ENCODE results near the gene SLC1A5.

SLC1A5 gene

DNA sequence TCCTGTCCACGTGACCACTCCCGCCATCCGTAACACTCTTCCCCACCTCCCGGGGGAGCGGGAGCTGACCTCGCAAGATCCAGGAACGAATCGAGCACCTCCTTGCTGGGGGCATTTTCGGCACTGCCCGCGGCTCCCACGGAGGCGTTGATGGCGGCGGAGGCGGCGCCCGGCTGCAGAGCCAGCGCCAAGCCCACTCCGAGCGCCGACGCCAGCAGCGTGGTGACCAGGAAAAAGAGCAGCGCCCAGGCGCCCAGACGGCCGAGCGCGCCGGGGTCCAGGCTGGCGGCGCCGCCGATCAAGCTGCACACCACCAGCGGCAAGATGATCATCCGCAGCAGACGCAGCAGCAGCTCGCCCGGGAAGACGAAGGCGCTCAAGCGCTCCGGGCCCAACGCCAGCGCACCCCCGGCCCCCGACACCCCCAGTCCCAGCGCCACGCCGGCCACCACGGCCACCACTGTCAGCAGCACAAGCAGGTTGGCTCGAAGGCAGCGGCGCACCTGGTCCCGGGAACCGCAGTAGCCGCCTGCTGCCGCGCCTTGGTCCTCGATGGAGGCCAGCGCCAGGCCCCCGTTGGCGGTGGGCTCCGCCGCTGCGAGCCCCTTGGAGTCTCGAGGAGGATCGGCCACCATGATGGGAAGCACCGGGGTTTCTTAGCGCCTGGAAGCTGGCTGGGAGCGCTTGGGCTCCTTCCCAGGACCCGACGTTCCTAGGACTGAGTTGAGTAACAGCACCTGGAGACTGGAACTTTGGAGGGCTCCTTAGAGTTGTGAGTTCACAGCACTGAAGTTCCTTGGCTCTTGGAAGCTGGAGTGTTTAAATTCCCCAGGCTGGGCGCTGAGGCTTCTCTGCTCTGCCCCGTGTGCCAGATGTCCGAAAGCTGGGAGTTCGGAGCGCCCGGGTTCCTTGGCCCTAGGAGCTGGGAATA lies 798 bp downstream of the SLC1A5 start (continued):
- TF ChIP-seq, protein P1, sequence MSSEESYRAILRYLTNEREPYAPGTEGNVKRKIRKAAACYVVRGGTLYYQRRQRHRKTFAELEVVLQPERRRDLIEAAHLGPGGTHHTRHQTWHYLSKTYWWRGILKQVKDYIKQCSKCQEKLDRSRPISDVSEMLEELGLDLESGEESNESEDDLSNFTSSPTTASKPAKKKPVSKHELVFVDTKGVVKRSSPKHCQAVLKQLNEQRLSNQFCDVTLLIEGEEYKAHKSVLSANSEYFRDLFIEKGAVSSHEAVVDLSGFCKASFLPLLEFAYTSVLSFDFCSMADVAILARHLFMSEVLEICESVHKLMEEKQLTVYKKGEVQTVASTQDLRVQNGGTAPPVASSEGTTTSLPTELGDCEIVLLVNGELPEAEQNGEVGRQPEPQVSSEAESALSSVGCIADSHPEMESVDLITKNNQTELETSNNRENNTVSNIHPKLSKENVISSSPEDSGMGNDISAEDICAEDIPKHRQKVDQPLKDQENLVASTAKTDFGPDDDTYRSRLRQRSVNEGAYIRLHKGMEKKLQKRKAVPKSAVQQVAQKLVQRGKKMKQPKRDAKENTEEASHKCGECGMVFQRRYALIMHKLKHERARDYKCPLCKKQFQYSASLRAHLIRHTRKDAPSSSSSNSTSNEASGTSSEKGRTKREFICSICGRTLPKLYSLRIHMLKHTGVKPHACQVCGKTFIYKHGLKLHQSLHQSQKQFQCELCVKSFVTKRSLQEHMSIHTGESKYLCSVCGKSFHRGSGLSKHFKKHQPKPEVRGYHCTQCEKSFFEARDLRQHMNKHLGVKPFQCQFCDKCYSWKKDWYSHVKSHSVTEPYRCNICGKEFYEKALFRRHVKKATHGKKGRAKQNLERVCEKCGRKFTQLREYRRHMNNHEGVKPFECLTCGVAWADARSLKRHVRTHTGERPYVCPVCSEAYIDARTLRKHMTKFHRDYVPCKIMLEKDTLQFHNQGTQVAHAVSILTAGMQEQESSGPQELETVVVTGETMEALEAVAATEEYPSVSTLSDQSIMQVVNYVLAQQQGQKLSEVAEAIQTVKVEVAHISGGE (tag by site-specific recombination; conservative IDR thresholded peaks at IDR 0.05; ENCODE audit: low read depth): peak; percentile 39; the same call in 1 of the 2 replicates
- TF ChIP-seq ZNF114 (tag by site-specific recombination; IDR thresholded peaks at IDR 0.05) (no peak), YY2 (tag by site-specific recombination; IDR thresholded peaks at IDR 0.05) (peak; percentile 80), ZNF529 (tag by site-specific recombination; IDR thresholded peaks at IDR 0.05; ENCODE audit: insufficient replicate concordance) (no peak), ZNF549 (tag by site-specific recombination; IDR thresholded peaks at IDR 0.05) (no peak), ZNF433 (tag by site-specific recombination; IDR thresholded peaks at IDR 0.05; ENCODE audit: low read depth) (no peak), YY1 (tag by site-specific recombination; IDR thresholded peaks at IDR 0.05) (no peak), ZBTB17 (tag by site-specific recombination; IDR thresholded peaks at IDR 0.05) (peak; percentile 97)

DNA sequence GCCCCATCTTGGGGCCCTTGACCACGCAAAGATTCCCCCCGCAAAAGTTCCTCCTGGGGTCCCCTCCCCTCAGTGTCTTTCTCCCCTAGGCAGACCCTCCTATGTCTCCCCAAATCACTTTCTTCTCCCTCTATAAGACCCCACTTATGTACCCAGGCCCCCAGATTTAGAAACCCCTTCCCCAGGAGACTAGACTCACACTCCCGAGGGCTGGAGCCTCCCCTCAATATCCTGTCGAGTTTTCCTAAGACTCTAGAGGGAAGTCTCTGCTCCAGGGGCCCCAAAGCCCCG lies 1.4 kb downstream of the SLC1A5 start:
- peaks cover 27 to 41% of the 10 kb centered on the region in 2 experiments for H3K36me3 ChIP-seq (ENCODE audit: control insufficient read depth in 2 of 2, insufficient read depth in 1 of 2, low read length in 2 of 2)
- ChIA-PET POLR2A (interaction anchor here (1.3 to 3.7 kb wide), 12 partner anchors 11 to 327 kb away, joined by 4 to 50 read pairs (median 12); partner anchors contain the start of genes AP2S1, CALM3 and ZC3H4), CTCF (interaction anchor here (1.7 to 4.5 kb wide), 3 partner anchors 14 to 54 kb away, joined by 5 to 26 read pairs (median 5); no protein-coding TSS in a partner anchor)
- peaks cover 20% of the 10 kb centered on the region for H3K4me1 ChIP-seq (ENCODE audit: control insufficient read depth, insufficient read depth, low read length)
- no peaks in the 10 kb centered on the region for H3K9me3 ChIP-seq (ENCODE audit: control insufficient read depth, insufficient read depth, low read depth, low read length)
- TF ChIP-seq ZXDB (tag by site-specific recombination; IDR thresholded peaks at IDR 0.05): peak; percentile 97; the same call in 1 of the 2 replicates
- no peak for TF ChIP-seq ZNF843 (tag by site-specific recombination; IDR thresholded peaks at IDR 0.05)
- TF ChIP-seq ZIC2 (tag by site-specific recombination; IDR thresholded peaks at IDR 0.05): no peak
- no peak for TF ChIP-seq ZNF26 (tag by site-specific recombination; IDR thresholded peaks at IDR 0.05)
- TF ChIP-seq, protein P2, sequence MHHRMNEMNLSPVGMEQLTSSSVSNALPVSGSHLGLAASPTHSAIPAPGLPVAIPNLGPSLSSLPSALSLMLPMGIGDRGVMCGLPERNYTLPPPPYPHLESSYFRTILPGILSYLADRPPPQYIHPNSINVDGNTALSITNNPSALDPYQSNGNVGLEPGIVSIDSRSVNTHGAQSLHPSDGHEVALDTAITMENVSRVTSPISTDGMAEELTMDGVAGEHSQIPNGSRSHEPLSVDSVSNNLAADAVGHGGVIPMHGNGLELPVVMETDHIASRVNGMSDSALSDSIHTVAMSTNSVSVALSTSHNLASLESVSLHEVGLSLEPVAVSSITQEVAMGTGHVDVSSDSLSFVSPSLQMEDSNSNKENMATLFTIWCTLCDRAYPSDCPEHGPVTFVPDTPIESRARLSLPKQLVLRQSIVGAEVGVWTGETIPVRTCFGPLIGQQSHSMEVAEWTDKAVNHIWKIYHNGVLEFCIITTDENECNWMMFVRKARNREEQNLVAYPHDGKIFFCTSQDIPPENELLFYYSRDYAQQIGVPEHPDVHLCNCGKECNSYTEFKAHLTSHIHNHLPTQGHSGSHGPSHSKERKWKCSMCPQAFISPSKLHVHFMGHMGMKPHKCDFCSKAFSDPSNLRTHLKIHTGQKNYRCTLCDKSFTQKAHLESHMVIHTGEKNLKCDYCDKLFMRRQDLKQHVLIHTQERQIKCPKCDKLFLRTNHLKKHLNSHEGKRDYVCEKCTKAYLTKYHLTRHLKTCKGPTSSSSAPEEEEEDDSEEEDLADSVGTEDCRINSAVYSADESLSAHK (tag by site-specific recombination; IDR thresholded peaks at IDR 0.05): 0 out of 2 replicates have a peak, but pooled peaks have one; percentile 4
- no peak for TF ChIP-seq ZNF658 (tag by site-specific recombination; IDR thresholded peaks at IDR 0.05)
- TF ChIP-seq ZNF704 (tag by site-specific recombination; IDR thresholded peaks at IDR 0.05): no peak
- H3K27ac ChIP-seq (ENCODE audit: extremely low read depth, low read depth, low read length): peak overlapping the region; percentile 96
- H3K4me3 ChIP-seq (ENCODE audit: low read depth, low read length): peak overlapping the region; percentile 57

Measured in HEK293 (cell line).